Activated CD4-positive, alpha-beta T cell treated with anti-CD3 and anti-CD28 coated beads for 24 hours (primary cell): ENCODE measurements around the gene TCP1.
"Not testable (repeated sequence)": the region's sequence is repeated elsewhere in the genome, so short reads cannot be mapped to it uniquely, and the experiment has no call there.

Source experiments
- DNase-seq, 2 donors: peaks; one replicate each; pipeline ENCODE4 v3.0.0-alpha.2; 2020; ENCODE audit warnings: low read depth in 2 of 2

TCP1 gene

DNA sequence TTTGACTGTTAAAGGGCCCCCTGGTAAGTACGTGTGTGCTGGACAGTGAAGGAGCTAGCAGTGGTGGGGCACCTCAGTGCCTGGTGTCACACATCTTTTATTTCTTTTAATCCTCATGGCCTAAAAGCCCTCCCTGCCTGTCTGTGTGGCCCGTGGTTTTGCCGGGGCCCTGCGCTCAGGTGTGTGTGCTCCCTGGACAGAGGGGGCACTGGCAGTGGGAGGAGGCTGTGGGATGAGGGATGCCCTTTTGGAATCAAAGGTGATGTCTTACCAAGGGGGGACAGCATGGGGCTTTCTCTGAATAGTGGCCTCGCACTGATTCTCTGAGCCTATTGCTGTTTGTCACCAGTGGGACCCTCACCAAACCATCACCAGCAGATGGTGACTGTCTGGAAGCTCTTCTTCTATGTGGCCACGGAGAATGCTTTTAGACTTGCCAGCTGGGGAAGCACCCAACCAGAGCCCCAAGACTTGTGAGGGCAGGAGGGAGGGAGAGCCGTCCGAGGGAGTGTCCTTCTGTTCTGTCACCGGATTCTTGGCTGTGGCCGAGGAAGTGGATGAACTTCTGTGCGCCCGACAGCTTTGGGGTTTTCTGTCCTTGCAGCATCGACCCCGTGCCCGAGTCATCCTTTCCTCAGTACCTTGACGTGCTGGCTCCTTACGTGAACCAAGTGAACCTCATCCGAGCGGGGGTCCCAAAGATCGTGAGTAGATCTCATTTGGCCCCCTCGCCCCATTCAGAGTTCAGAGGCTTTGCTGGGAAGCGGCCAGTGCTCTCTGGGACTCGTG lies 28.7 kb upstream of the TCP1 start:
- DNase-seq: no peak

DNA sequence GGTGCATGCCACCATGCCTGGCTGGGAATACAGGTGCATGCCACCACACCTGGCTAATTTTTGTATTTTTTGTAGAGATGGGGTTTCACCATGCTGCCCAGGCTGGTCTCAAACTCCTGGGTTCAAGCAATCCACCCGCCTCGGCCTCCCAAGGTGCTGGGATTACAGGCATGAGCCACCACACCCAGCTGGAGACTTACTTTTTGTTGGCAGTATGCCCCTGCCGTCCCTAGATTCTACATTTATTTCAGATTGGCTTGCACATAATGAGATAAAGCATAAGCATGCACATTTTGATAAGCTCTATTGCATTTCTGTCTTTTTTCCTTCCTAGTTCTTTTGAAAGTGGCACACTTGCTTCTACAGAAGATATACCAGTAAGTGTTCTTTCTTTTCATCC lies 27.4 kb upstream of the TCP1 start:
- DNase-seq: not testable (repeated sequence)

DNA sequence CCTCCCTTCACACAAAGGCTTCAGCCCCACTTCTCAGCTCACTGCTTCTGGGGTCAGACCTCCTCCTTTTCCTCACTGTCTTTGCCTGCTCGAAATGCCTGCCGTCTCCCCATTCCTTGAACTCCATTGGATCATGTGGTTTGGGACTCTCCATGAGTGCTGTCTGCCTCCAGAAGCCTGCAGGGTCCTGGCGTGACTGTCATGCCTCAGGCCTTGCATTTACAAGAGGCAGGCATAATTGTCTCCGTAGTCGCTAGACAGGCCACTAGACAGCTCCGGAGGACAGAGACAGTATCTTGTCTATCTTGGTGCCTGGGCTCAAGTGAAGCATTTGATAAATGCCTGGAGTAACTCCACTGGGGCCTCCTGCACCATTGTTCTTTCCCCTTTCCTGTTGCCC lies 26.0 kb upstream of the TCP1 start:
- DNase-seq: no peak

DNA sequence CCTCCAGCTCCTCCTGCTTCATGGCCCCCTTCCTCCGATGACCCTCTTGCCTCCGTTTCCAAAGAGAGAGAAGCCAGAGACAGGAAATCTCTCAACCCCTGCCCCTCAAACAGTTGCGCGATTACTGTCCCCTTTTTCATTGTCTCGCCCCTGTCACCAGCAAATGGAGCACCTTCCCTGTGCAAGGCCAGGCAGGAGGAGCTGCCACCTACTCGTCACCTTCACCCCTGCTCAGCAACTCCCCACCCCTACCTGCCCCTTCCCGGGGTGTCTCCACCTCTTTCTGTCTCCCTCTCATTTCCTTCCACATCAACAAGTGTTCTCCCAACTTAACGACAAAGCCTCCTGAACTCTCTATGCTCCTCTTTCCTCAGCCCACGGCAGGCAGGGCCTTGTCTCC lies 24.4 kb upstream of the TCP1 start:
- no peak for DNase-seq

DNA sequence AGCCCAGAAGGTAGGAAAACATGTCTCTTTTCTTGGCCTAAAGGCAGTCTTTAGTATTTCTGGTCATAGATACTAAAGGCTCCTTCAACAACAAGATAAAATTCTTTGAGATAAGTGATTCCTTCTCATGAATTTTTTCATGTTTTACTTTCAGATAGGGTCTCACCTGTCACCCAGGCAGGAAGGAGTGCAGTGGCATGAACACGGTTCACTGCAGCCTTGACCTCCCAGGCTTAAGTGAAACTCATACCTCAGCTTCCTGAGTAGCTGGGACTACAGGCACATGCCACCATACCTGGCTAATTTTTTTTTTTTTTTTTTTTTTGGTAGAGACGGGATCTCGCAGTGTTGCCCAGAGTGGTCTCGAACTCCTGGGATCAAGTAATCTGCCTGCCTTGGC lies 19.7 kb upstream of the TCP1 start:
- DNase-seq: no peak

DNA sequence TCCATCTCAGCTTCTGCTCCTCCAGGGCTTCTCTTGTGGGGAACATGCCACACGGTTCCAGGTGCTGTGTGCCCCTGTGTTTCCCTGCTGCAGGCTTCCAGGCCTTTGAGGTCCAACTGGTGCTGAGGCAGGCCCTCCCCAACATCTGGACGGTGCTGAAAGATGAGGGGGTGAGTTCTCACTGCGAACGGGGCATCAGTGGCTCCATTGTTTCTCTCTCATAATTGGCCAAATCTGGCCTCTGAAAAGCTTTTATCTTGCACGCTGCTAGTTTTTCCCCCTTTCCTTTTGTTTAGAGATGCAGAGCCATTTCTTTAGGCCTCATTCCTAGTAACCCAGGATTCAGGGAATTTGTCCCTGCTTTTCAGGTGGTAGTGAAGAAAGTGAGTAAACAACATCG lies 19.2 kb upstream of the TCP1 start:
- DNase-seq: no peak

DNA sequence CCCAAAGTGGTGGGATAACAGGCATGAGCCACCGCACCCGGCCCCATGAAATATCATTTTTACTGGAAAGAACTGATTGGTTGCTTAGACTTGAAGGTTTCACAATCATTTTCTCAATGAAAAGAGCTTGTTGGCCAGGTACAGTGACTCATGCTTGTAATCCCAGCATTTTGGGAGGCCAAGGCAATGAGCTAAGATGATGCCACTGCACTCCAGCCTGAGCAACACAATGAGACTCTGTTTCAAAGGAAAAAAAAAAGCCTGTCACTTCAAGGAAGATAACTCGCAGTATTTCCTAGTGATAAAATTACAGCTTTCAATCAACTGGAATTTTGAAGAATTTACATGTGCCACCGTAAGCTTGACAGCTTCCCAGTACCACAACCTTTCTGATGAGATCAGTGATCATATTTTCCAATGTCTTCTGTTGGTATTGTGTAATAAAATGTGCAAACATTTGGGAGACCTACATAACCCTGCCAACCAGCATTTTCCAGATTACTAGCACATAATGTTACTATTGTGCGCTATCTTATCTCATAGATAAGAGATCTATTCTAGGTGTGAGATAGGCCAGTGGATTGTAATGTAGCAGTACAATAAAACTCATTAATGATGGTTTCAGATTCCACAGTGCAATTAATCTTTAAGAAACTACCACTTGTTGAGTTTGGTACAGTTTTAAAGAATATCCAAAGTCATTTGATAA lies 17.9 kb upstream of the TCP1 start:
- no peak for DNase-seq

DNA sequence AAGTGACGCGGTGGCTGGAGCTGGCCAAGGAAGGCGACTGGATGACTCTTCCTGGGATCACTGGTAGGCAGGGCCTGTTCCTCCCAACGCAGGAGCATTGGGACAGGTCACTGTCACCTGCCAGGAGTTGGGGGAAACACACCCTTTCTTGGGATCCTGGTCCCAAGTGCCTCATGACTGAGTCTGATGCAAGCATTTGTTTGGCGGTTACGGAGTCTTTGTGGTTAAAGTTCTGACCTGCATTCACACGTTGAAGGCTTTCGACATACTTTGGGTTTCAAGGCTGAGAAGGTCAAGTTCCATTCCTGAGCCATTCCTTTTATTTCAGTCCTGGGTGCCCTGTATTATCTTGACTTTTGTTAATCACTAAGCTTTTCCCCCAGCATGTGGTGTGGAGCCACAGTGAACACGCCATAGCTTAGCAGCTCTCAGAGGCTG lies 16.6 kb upstream of the TCP1 start:
- no peak for DNase-seq

DNA sequence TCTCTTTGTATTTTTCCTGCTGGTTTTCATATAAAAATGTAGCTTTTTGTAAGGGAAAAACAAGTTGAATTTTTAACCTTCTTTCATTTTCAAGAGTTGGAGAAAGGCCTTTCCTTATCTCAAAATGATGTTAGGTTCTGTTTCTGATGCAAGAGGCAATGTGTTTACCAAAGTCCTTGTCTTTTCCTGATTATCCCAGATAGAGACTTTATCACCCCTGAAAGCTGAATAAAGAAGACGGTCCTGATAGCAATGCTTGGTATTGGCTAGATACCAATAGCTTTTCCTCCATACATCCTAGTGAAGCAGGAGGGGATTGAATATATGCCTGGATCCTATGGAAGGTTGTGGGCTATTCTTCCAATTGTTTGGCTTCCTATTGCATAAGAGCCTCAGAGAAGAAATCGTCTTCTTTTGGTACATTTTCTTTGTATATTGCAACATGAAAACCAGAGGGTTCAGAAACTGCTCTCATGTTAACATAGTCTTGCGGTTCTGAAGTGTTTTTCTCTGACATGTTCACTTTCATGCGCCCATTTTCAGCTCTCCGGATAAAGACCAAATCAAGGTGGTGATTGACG lies 16.1 kb upstream of the TCP1 start:
- DNase-seq: no peak

DNA sequence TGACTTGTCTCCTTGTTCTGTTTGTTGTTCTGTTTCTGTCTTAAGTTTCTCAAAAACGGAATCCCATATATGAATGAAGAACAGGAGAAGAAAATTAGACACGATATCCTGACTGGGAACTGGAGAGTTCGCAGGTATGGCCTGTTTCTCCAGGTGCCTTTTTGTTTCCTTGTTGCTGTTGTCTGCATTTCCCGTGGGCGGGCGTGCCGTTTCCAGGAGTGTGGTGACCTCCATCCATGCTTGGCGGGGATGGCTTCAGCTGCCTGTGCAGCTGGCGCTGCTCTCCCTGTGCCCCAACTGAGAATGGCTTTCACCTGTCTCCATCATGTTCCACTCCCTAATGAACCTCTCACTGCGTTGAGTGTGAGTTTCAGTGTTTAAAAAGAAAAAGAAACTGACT lies 15.1 kb upstream of the TCP1 start:
- no peak for DNase-seq

DNA sequence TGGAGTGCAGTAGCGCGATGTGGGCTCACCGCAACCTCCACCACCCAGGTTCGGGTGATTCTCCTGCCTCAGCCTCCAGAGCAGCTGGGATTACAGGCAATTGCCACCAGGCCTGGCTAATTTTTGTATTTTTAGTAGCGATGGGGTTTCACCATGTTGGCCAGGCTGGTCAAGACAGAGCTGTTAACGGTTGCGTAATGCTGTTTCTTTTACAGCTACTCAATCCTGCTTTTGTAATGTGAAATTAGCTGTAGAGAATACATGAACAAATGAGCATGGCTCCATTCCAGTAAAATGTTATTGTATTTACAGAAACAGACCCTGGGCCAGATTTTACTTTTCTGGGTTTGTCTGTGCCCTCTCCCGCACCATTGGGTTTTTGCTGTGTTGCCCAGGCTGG lies 12.5 kb upstream of the TCP1 start:
- DNase-seq: no peak

DNA sequence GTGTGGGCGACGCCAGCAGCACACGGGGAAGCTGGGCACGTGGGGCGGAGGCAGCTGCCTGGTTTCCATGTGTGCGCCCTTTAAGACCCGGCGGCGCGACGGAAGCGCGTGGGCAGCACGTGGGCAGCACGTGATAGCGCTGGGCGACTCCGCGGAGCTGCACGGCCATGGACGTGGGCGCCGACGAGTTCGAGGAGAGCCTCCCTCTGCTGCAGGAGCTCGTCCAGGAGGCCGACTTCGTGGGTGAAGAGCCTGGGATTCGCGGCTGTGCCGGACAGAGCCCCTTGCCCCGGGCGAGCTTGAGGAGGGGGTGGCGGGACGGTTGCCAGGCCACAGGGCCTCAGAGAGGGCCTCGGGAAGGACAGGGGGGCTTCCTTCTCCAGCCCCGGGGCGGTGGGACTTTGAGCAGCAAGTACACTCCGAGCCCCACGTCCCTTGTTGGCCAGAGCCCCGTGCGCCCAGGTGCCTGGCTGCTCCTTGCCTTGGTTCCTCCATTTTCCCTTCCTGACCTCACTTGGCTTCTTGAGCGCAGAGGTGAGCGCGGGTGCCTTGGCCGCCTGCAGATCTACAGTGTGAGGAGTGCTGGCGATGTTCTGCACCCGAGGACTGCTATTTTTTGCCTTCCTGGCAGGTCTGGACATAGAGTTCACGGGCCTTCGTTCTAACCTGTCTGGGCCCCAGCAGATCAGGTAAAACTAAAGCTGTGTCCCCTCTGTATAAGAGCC lies 10.9 kb upstream of the TCP1 start, which contains the start of gene PNLDC1:
Gene PNLDC1, plus strand, starts transcription at position 136 of the 725 bp plus-strand sequence. Its CDS starts 32 bp downstream, at position 168.
- no peak for DNase-seq

DNA sequence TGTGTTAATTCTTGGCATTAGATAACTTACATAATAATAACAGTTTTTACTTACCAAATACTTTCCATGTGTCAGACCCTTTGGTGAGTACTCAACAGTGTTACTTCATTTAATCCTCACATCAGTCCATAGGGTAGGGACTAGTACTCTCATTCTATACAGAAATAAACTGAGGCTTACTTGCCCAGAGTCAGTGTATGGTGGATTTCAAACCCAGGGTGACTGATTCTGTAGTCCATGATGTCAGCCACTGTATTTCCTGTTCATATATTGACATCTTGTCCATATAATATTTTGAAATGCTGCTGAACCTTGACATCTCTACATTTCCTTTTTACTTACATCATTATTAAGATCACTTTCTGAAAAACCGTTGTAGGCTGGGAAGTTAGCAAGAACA lies 8.2 kb upstream of the TCP1 start:
- DNase-seq: no peak

DNA sequence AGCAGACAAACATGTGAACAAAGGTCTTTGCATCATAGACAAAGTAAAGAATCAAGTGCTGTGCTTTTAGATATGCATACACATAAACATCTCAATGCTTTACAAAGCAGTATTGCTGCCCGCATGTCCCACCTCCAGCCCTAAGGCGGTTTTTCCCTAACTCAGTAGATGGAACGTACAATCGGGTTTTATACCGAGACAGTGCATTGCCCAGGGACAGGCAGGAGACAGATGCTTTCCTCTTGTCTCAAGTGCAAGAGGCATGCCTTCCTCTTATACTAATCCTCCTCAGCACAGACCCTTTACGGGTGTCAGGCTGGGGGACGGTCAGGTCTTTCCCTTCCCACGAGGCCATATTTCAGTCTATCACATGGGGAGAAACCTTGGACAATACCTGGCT lies 5.6 kb upstream of the TCP1 start:
- not testable (repeated sequence) for DNase-seq

DNA sequence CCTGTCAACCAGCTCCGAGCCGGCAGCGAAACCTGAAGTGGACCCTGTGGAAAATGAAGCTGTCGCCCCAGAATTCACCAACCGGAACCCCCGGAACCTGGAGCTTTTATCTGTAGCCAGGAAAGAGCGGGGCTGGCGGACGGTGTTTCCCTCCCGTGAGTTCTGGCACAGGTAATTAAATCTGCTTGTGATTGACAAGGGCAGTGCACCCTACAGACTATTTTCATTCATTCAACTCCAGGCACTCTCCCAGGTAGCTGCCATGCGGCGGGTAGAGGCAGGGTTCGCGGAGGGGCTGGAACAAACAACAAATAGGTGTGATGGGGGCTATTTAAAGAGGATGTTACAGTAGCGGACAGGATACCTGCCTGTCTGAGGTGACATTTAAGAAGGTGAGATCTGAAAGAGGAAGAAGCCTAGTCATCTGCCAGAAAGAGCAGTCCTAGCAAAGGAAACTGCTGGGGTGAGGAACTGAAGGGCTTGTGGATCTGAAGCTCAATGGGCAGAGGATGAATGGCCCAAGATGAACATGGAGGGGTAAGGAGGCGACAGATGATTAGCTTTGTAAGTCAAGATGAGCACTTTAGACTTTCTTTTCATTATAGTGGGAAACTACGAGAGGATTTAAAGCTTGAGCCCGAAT lies 1.7 kb upstream of the TCP1 start:
- no peak for DNase-seq

DNA sequence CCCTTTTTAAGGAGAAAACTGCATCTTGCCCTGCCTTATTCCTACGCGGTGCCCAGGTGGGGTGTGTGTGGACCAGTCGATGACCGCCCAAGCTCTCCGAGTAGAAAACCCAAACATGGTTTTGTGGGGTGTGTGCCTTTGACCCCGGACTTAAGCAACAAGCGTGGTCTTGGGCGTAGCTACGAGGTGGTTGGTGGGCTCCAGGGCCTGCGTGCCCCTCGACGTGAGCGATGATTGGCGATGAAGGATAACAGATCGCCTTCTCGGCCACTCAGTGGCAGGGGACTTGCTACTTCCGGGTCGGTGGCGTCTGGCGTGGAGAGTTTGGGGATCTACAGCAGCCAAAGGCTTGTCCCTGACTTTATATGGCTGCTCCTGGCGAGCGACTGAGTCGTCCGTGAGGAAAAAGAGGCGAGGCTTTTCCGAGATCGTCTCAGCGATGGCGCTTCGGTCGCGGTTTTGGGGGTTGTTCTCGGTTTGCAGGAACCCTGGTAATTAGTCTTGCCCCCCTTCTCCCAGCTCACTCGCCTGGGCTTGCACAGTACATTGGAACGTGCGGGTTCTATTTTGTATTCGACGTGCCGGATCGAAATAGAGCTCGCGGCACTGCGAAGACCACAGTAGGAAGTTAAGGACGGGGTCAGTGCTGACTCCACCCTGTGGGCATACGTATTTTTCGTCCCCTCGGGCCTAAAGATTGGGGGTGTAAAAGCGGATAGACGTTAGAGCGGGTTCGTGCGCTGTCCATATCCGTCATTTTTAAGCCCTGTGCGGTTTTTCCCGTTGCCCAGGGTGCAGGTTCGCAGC lies 950 bp upstream of the TCP1 start, which contains the start of gene MRPL18:
Gene MRPL18, plus strand, starts transcription at position 319 of the 807 bp plus-strand sequence. Its CDS starts 121 bp downstream, at position 440.
- peak; percentile 78 to 79 for DNase-seq

DNA sequence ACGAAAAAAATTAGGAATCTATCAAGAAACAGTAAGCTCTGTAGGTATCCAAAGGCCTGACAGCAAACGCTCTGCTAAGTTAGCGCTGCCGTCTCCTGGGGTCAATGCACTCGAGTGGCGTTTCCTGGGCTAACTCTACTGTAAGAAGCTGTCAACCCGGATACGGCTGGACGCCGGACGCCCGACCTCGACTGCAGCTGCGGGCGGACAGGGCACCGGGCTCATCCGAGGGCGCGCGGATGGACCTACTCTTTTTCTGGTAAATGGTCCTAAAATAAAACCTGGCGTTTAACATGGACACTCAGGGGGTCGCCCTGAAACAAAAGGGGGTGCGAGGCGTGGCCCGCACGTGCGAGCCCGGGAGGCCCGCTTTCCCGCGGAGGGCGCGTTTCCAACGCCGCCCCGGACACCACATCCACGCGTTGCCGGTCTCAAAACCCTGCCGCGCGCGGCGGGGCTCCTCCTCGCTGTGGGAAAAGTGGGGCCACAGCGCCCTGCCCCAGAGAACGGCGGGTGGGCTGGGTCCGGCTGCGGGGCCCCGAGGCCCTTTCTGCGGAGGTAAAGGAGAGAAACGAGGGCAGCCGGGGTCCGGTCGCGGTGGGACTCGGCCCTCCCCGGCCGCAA lies 537 bp downstream of the TCP1 start:
- no peak for DNase-seq

DNA sequence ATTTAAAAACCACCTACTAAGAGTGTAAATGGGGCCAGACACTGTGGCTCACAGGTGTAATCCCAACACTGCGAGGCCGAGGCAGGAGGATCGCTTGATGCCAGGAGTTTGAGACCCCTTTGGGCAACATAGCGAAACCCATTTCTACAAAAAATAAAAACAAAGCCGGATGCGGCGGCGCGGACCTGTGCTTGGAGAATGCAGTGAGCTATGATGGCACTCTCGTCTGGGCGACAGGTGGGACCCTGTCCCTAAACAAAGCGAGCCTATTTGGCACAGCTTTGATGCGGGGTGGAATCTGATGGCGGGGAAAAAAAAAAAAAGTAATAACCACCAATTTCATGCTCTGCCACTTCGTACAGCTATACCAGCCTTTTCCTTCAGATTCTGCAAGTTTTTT lies 1.1 kb downstream of the TCP1 start:
- DNase-seq: no peak

DNA sequence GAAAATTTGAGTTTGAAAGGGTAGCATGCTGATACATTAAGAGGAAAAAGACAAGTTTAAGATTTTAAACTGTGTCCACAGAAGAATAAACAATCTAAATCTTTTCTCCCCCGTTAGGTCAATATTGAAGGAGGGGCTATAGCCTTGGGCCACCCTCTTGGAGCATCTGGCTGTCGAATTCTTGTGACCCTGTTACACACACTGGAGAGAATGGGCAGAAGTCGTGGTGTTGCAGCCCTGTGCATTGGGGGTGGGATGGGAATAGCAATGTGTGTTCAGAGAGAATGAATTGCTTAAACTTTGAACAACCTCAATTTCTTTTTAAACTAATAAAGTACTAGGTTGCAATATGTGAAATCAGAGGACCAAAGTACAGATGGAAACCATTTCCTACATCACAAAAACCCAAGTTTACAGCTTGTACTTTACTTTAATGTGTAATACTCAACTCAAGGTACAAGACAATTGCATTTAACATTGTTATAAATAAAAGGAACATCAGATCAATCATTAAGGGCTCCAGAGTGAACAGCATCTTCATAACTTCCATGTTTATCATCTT lies 10.8 kb downstream of the TCP1 start:
- no peak for DNase-seq

DNA sequence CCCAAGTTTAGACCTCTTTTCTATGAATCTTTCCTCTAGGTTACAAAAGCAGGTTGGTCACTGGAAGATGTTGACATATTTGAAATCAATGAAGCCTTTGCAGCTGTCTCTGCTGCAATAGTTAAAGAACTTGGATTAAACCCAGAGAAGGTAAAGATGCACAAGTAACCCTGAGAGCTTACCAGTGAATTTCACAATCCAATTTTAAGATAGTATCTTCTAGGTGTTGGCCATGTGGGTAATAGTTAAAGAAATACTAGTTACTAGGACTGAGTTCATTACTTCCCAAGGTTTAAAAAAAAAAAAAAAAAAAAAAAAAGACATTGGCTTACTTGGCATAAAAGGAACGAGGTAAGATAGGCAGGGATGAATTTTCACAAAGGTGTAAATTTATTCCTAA lies 11.3 kb downstream of the TCP1 start:
- DNase-seq: no peak
